ENCODE results near the gene ACSM3. TPM values are rescaled to one million over a fixed set of nuclear protein-coding genes. Genes with fewer than 3 reads are reported as not detected.

The ACSM3 gene
- total and polyA plus RNA-seq, 2 experiments from 2014 or later: 5.7 to 8.7 TPM

- no peak overlapping the region for H3K27ac Mint-ChIP-seq
- peaks cover 13% of the 10 kb centered on the region; the same call in 1 of the 2 replicates for H3K36me3 ChIP-seq (ENCODE audit: insufficient read depth)
- DNase-seq (ENCODE audit: low spot score) (no peak), ATAC-seq (no peak)
- H3K4me2 ChIP-seq: no peak overlapping the region
- H3F3A ChIP-seq (replicated peaks; ENCODE audit: low read depth): no peaks in the 10 kb centered on the region
- H3K36me3 Mint-ChIP-seq (ENCODE audit: low read depth): peaks cover 36% of the 10 kb centered on the region
- H3K27me3 ChIP-seq (ENCODE audit: insufficient read depth): no peaks in the 10 kb centered on the region
- no peak overlapping the region for H3K27ac ChIP-seq (ENCODE audit: low read depth)
- no peaks in the 10 kb centered on the region for H3K4me1 ChIP-seq (ENCODE audit: insufficient read depth)
- H3K4me3 ChIP-seq: no peak overlapping the region
- H3K4me1 Mint-ChIP-seq: no peaks in the 10 kb centered on the region
- H3K9me2 ChIP-seq (ENCODE audit: insufficient read depth): no peaks in the 10 kb centered on the region
- H3K4me3 Mint-ChIP-seq: no peak overlapping the region
- no peaks in the 10 kb centered on the region for H3K79me2 ChIP-seq (replicated peaks; ENCODE audit: insufficient read depth)
- peaks cover 3% of the 10 kb centered on the region for H3K27me3 Mint-ChIP-seq (ENCODE audit: insufficient read depth, low read depth, poor library complexity)
- no peak overlapping the region for H2AFZ ChIP-seq
- H4K20me1 ChIP-seq (replicated peaks; ENCODE audit: insufficient read depth): no peaks in the 10 kb centered on the region
- peaks cover 7% of the 10 kb centered on the region; the same call in 1 of the 3 replicates for H3K9me3 Mint-ChIP-seq
- TF ChIP-seq ZNF331 (CRISPR knock-in tag; IDR thresholded peaks at IDR 0.05; ENCODE audit: low read depth) (no peak), ZNF114 (CRISPR knock-in tag; IDR thresholded peaks at IDR 0.05) (no peak), EZH2phosphoT487 (IDR thresholded peaks at IDR 0.05; ENCODE audit: unreplicated experiment) (no peak), NANOG (IDR thresholded peaks at IDR 0.05; ENCODE audit: borderline replicate concordance) (no peak), POLR2AphosphoS5 (IDR thresholded peaks at IDR 0.05; ENCODE audit: low read depth) (no peak), CREB1 (CRISPR knock-in tag; IDR thresholded peaks at IDR 0.05; ENCODE audit: low read depth) (no peak), EZH2 (IDR thresholded peaks at IDR 0.05; ENCODE audit: low read depth, unreplicated experiment) (no peak), ZNF462 (CRISPR knock-in tag; IDR thresholded peaks at IDR 0.05) (no peak), STAT1 (IDR thresholded peaks at IDR 0.05; ENCODE audit: unreplicated experiment) (no peak), ETS1 (IDR thresholded peaks at IDR 0.05) (no peak), JUNB (IDR thresholded peaks at IDR 0.05; ENCODE audit: unreplicated experiment) (no peak), CTCF (conservative IDR thresholded peaks at IDR 0.05; ENCODE audit: low read depth in 2 of 2) (no peak)
- TF ChIP-seq, protein P1, sequence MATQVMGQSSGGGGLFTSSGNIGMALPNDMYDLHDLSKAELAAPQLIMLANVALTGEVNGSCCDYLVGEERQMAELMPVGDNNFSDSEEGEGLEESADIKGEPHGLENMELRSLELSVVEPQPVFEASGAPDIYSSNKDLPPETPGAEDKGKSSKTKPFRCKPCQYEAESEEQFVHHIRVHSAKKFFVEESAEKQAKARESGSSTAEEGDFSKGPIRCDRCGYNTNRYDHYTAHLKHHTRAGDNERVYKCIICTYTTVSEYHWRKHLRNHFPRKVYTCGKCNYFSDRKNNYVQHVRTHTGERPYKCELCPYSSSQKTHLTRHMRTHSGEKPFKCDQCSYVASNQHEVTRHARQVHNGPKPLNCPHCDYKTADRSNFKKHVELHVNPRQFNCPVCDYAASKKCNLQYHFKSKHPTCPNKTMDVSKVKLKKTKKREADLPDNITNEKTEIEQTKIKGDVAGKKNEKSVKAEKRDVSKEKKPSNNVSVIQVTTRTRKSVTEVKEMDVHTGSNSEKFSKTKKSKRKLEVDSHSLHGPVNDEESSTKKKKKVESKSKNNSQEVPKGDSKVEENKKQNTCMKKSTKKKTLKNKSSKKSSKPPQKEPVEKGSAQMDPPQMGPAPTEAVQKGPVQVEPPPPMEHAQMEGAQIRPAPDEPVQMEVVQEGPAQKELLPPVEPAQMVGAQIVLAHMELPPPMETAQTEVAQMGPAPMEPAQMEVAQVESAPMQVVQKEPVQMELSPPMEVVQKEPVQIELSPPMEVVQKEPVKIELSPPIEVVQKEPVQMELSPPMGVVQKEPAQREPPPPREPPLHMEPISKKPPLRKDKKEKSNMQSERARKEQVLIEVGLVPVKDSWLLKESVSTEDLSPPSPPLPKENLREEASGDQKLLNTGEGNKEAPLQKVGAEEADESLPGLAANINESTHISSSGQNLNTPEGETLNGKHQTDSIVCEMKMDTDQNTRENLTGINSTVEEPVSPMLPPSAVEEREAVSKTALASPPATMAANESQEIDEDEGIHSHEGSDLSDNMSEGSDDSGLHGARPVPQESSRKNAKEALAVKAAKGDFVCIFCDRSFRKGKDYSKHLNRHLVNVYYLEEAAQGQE (IDR thresholded peaks at IDR 0.05; ENCODE audit: unreplicated experiment): no peak
Measured at GRCh38 chr16:20833086-20833485, 69.3 kb downstream of the ACSM3 start.
